ENCODE data around the gene NUP153.

DNA sequence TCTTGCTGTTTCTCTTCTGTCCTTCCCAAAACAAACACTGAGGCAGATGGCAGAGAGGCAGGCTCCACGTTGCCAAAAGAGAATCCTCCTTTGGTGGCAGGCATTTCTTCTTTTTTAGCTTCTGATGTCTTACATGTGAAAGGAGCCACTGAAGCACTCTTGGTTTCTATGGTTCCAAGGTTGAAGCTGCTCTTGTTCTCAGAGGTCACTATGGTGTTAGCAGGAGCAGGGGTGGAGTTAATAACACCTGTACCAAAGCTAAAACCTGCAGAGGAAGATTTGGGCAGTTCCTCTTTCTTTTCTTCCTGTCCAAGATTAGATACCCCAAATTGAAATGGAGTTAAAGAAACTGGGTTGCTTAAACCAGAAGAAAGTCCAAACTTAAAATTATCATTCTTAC, 77.9 kb downstream of the NUP153 start:
- TF ChIP-seq, protein P1, sequence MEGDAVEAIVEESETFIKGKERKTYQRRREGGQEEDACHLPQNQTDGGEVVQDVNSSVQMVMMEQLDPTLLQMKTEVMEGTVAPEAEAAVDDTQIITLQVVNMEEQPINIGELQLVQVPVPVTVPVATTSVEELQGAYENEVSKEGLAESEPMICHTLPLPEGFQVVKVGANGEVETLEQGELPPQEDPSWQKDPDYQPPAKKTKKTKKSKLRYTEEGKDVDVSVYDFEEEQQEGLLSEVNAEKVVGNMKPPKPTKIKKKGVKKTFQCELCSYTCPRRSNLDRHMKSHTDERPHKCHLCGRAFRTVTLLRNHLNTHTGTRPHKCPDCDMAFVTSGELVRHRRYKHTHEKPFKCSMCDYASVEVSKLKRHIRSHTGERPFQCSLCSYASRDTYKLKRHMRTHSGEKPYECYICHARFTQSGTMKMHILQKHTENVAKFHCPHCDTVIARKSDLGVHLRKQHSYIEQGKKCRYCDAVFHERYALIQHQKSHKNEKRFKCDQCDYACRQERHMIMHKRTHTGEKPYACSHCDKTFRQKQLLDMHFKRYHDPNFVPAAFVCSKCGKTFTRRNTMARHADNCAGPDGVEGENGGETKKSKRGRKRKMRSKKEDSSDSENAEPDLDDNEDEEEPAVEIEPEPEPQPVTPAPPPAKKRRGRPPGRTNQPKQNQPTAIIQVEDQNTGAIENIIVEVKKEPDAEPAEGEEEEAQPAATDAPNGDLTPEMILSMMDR (IDR thresholded peaks at IDR 0.05): no peak
- TF ChIP-seq EZH2phosphoT487 (IDR thresholded peaks at IDR 0.05) (no peak), EZH2 (IDR thresholded peaks at IDR 0.05) (no peak)

Data from neural progenitor cell (in vitro differentiated cells).